Activated naive CD4-positive, alpha-beta T cell (primary cell): Measurements from ENCODE around the gene CACNA2D3.

ENCODE experiments used
- DNase-seq, 4 experiments: peaks; one replicate each; lab custom pipeline; 2025; lab: John Stamatoyannopoulos, UW

CACNA2D3 gene

DNA sequence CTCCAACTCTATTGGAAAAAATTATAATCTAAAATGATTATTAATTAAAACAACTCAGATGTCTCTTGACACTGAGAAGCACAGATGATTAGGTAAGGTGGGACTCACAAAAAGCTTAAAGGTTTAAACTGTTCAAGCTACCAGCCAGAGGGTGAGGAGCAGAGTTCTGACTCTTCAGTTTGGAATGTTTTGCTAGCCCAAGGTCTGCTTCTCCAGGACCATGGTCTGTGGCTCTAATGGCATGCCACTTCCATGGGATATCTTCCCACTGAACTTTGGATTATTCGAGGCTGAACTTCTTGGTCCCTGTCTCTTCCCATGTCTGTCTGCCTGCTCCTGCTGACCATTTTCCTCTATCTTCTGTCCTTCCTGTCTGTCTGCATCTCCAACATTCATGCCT lies 49.2 kb downstream of the CACNA2D3 start:
- DNase-seq = no peak

DNA sequence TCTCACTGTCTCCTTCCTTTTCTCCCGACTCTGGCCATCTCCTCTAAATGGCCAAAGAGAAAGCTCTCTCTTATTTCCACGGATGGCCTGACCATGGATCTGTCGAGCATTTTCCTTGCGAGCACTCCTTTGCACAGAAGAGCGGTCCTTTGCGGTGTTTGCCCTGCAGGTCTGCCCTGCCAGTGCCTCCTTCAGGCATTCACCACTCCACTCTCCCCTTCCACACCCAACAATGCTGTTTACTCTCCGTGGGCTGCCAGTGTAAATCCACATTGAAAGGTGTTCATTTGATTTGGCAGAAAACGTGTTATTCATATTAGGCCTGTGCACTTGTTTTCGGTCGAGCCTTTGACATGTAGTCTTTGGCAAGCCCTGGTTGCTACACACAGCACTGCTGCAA lies 49.6 kb downstream of the CACNA2D3 start:
- no peak for DNase-seq

DNA sequence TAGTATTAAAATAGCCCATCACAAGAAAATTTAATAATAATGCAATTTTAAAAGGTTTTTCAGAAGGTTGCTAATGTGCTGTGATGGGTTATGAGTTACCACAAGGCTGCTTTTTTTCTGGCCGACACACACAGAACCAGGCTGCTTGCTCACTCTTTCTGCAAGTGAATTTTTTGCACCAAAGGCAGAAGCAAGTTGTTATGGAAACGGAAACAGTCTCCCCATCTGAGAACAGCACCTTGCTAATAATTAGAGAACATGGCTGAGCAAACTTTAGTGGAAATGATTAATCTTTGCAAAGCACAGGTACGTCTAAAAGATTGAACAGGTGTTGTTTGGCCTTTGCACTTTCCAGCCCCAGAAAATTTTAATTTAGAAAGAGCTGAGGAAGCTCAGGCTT lies 51.0 kb downstream of the CACNA2D3 start:
- no peak for DNase-seq

DNA sequence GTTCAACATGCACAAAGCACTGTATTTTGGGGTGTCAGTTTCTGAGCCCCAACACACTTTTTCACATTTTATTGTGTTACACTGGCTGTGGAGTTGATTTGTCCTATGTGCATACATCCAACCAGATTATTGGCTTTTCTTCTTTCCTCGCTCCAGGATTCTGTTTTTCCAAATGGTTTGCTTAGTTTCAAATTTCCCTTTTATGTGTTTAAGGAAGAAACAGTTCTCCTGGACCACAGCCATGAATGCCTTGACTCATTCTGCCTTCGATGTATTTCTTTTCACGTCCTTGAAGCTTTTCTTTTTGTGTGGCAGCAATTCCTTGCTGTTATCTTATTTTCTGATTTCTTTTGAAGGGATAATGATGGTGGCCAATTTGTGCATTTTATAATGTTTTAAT lies 53.8 kb downstream of the CACNA2D3 start:
- no peak for DNase-seq

DNA sequence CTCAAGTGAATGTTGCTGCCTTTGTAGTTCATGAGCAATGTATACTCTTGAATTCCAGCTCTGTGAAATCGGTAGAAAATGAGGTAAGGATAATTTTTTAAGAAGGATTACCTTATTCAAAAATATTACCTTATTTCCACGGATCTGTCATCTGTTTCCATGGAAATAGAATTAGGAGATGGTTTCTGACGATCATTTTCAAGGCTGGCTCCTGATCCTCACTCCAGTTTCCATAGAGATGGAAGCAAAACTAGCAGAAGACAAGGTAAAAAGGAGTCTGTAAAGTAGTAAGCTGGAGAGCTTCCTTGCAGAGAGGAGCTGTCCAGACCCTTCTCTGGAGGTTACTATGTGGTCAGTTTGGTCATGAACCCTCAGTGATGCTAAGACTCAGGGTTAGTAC lies 55.5 kb downstream of the CACNA2D3 start:
- DNase-seq = no peak

DNA sequence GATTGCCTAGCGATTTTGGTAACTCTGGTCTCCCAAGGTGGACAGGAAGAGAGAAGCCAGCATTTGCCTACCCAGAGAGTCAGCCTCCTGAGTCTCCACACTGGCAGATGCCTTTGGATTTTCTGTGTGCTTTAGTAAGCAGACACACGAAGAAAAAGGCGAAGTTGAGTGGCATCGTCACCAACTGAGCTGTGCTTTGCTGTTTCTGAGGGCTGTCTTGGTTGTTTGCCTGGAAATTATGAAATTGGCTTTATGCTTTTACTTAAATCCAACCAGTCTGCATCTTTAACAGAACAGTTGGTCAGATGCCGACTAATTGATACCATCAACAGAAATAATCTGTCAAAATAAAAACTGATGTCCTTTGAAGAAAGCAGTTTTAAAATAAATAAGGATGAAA lies 56.0 kb downstream of the CACNA2D3 start:
- no peak for DNase-seq

DNA sequence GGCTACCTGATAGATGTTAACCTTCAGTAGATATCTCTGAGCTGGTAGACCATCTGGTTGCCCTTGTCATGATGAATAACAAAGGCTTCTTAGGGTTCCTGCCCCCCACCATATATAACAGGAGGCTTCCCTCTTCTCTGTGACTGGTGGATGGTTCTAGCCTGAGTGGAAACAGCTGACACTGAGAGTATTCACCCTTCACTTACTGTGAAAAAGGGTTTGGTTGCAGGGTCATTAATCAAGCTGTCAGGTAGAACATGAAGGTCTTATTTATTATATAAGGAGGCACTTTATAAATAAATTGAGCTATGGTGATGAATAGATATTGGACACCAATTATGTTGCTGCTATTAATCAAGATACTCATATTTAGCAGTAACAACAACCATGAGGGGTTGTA lies 58.6 kb downstream of the CACNA2D3 start:
- DNase-seq = no peak

DNA sequence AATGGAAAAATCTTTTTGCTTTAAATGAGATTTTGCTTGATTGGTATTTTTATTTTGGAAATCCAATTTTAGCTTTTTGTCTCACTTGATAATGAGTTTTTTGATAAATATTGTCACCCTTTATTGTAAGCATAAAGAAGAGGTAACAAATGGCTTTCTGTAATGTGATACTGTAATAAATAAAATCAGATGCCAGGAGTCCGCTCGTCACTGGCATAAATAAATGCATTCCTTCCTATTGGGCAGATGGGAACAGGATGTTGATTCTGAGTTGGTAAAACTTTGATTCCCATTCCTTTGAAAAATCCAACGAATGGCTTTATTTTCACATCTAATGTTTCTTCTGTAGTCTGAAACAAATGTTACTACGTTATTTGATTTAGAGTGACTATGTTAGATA lies 59.9 kb downstream of the CACNA2D3 start:
- no peak for DNase-seq

DNA sequence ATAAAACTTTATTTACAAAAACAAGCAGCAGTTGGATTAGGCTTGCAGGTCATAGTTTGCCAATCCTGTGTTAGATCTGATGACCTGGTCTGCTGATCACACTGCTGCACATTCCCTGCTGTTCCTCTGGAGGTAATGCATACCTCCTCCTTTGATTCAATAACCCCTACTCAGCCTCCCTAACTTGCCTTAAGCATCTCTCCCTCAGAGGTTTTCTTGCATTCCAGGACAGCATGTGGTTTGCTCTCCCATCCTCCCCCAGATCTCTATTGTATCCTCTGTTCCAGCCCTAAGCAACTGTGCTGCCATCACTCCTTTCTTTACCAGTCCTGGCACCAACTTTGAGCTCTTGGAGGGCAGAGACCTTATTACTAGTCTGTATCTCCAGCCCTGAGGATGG lies 63.4 kb downstream of the CACNA2D3 start:
- DNase-seq = no peak

DNA sequence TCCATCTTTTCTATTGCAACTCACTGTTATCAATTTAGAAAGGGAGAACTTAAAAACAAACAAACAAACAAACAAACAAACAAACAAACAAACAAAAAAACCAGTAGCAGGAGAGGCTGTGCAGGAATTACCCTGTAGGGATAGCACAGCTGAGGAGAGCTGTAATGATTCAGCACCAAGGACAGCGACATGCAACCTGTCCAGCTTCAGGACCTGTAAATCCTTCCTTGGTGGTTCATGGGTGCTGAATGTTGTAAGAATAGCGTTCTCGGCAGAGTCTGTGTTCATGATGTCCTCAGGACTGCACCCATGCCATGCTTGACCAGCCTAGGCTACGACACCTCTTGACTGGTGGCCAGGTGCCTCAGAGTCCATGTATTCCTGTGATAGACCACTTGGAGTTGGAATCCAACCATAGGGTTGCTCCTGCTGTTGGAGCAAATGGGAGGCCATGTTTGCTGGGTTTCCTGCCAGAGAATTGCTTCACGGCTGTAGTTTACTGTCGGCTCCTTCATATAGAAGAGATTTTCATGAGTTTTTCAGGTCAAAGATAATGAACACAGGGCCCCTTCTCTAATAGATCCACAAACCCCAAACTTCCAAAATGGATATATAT lies 65.9 kb downstream of the CACNA2D3 start:
- DNase-seq = no peak

DNA sequence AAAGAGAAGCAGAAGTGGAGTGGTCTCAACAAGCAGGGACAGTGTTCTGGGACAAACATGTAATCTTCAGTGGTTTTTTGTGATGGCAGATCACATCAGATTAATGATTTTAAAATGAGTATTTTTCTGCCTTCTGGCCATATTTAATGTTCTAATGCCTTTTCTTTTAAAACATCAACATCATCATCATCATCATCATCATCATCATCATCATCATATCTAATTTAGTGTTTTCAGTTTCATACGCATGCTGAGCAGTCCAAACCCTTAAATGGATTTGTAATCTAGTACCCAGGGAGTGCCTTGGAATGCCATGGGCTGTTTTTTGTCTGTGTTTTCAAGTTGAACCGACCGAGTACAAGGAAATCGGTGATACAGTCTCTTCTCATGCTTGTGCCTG lies 68.9 kb downstream of the CACNA2D3 start:
- no peak for DNase-seq

DNA sequence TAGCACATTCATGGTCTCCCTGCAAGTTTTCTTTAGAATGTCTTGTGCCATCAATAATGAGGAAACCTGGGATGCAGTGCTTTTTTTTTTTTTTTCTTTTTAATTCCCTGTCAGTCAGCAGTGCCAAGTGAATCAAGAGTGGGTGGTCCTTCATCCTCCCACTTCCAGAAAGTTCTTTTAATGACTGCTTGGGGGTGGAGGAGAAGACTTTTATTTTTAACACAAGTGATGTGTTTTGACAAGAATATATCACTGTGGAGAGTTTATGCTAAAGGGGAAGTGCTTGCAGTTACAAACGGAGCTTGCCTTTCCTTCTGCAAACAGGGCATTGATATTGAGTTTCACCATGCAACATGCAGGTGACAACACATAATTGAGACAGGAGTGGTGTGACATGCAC lies 69.7 kb downstream of the CACNA2D3 start:
- no peak for DNase-seq

DNA sequence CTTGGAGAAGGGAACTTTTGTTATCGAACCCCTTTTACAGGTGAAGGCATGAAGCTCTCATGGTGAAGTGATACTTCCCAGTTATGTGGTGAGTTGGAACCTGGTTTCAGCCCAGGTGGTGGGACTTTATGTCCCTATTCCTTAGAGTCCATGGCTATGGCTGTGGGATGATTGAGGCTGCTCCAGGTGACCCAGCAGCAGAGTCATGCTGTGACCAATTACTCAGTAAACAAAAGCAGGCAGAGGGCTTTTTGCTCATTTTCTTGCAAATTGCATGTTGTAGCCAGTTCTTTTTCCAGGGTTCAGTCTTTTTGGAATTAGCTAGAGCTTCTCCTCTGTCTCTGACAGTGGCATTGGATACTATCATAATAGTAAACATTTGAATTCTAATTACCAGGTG lies 70.7 kb downstream of the CACNA2D3 start:
- DNase-seq = no peak

DNA sequence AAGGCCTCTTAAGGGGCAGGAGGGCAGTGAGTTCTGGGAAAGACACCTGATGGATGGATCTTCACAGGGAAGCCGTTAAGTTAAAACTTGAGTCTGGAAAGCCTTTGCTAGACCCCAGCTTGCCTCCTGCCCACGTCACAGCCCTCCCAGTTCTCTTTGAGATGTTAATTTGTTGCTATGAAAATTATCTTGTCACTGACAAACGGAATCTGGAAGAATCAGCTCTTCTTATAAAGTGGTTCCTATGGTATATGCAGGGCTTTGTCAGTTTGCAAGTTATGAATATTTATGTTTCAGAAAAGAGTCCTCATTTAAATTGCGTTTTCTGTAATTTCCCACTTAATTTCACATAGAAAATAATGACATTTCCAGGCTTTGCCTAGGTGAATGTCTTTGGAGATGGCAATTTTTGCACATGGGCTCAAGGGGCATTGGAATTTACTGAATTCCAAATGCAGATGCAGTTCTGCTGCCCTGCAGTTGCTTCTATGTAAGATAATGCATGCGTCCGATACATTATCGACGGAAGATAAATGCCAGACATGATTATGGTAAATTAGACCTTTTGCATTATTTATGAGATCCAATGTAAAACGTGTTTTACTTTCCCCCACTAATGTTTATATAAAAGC lies 74.1 kb downstream of the CACNA2D3 start:
- no peak for DNase-seq

DNA sequence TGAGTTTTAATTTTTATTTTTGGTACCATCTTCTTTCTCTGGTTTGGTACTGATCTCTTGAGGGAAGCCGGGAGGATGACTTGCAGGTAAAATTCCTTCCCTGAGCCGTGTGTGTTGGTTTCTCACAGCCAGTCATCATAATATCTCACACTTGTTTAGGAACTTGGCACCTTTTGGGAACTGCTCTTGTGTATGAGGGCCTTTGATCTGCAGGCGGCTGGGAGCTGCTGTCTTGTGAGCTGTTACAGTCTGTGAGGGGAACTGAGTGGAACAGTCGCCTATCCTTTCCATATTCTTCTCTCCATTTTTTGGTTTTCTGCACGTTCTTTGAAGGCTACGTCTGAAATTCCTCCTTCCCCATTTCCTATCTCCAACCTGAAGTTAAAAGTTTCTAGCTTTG lies 75.2 kb downstream of the CACNA2D3 start:
- no peak for DNase-seq

DNA sequence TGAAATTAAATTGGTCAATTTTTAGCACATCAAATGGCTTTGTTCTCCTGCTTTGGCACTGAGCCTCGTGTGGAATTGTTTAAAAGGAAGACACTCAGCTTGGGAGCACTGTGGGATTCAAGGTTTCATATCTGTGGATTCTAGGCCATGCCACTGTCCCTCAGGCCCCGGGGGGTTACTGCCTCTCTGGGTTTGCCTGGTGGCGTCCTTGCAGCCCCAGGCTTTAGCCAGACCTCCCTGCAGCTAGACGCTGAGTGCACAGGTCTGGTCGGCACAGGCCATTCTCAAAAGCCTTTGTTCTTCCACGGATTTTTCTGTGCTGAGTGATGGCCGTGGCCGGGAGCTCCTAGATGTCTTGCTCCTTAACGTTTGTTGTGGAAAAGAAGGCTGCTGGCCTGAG lies 76.2 kb downstream of the CACNA2D3 start:
- DNase-seq = no peak

DNA sequence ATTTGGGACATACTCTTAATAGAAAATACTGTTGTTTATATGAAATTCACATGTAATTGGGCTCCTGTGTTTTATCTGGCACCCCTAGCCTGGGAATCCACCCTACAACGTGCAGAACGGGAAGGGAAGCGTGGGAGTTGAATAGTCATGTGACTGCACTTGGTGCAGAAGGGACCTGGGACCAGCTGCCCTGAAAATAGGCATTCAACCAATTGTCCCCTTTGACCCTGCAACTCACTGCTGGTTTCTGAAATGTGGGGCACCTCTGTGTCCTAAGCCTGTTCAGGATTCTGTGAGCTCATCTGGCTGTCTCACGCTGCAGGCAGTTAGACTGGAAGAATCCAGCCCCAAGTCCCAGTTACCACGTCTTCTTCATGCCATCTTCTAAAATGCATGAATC lies 79.7 kb downstream of the CACNA2D3 start:
- DNase-seq = no peak

DNA sequence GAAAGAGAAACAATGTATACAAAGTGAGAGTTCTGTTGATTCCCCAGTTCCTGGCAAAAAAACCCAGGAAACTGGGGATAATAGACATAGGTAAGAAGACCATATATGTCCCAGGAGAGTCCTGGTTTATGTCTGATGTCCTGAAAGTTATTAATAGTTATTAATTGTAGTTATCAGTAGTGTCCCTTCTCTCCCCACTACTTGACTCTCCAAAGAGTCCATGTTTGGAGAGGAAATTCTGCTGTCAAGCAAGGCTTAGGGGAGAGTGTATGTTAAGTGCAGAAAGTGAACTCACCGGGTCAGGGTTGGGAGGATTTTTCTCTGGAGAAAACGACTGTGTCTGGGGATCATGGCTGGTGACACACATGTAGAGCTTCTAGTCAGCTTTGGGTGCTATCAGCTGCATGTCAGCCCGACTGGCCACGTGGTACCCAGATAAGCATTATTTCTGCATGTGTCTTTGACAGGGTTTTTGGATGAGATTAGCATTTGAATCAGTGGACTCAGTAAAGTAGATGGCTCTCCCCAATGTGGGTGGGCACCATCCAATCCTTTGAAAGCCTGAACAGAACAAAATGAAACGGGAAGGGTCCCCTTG lies 80.4 kb downstream of the CACNA2D3 start:
- DNase-seq = no peak

DNA sequence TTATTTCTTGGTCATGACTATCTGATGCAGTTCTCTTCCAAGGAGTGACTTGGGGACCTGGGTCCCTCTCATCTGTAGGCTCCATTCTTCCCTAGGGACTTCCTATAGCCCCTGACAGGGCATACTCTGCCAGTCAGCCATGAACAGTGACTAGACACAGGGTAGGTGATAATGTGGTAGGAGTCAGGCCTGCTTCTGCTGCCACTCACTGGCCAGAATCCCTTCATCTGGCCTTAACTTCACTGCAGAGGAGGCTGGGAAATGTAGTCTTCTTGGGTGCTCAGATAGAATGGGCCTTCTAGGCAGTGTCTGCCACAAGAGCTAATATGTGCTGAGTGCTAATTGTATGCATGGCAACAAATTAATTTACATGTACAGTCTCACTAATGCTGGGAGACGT lies 84.5 kb downstream of the CACNA2D3 start:
- no peak for DNase-seq

DNA sequence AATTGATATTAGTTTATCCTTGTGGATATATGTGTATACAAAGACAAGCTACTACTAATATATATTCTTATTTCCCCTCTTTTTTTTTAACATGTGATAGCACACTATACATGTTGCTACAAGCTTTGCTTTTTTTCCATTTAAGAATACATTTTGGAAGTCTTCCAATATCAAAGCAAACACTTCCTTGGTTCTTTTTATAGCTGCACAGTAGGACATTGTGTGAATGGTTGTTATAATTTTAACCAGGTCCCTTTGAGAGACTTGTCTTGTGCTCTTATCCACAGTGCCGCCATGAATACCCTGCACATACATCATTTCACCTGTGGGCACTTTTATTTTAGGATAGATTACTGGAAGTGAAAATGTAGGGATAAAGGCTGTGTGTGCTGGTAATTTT lies 88.7 kb downstream of the CACNA2D3 start:
- DNase-seq = no peak

DNA sequence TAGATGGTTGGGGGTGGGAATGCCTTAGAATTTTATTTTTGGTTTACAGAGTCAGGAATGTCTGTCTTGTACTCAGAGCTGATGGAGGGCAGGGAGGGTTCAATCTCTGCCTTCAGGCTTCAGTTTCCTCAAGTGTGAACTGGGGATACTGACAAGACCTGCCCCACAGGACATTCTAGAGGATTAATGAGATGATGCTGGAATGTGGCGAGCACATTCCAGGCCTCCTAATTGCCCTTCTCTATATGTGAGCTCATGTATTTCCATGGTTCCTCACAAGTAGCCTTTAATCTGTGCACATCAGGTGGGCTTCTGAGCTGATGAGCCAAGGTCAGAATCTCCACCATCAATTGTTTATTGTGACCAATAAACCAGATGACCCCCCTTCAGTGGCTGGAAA lies 90.4 kb downstream of the CACNA2D3 start:
- no peak for DNase-seq

DNA sequence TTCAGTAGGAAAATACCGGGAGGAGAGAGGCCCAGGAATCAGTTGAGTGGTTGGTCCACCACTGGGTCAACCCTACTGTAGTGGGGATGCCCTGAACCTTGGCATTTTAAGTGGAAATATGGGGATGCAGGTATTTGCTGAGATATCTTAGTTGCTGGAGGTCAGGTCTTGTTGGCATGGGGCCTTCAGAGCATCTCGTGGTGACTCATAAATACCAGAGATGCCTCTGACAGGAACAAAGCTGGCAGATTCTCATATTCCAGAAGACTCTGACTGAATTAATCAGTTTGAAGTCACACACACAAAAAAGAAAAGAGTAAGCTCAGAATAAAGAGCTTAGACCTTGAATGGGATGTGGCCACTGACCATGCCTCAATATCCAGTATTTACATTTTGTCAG lies 91.6 kb downstream of the CACNA2D3 start:
- DNase-seq = no peak

DNA sequence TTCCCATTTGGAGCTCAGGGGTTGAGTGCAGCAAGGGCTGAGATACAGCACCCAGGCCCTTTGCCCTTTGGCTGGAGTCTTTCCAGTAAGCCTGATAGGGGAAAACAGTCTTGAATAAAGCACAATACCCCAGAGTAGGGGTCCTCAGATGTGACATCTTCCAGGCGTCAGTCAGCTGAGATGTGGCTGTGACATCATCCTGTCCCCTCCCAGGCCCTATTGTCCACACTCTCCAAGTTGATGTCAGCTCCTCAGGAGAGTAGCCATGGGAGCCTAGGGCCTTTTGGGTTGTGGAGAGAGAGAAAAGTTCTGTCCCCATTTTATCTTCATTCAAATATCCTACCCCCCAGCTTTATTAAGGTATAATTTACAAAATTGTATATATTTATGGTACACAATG lies 92.5 kb downstream of the CACNA2D3 start:
- no peak for DNase-seq

DNA sequence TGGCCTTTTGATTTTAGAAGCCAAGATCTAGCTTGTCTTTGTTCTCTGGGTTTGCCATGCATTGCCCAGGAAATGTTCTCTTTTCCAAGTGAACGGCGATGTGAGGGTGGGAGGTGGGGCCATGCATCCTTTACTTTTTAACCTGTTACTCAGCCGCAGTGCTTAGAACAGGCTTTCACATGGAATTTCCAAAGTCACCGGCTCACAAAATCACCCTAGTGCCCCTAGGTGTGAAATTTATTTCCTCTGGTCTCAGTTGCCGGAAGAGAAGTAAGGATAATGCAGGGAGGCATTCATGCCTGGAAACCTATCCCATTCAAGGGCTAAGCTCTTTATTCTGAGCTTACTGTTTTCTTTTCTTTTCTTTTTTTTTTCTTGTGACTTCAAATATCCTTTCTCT lies 93.2 kb downstream of the CACNA2D3 start:
- DNase-seq = no peak
